ENCODE data around the gene PYDC1.
"Not testable (repeated sequence)": the region's sequence is repeated elsewhere in the genome, so short reads cannot be mapped to it uniquely, and the experiment has no call there.

Gene PYDC1

GRCh38 chr16:31221357-31222160 lies 4.6 kb upstream of the PYDC1 start:
- DNase-seq: no peak

- DNase-seq: no peak
Measured at GRCh38 chr16:31219154-31219741, 2.3 kb upstream of the PYDC1 start.

GRCh38 chr16:31217136-31217530 lies 198 bp upstream of the PYDC1 start:
- DNase-seq: no peak

- DNase-seq: no peak
Measured at GRCh38 chr16:31215287-31216162, 1.4 kb downstream of the PYDC1 start.

GRCh38 chr16:31214708-31215286 lies 2.1 kb downstream of the PYDC1 start:
- no peak for DNase-seq

- no peak for DNase-seq
Measured at GRCh38 chr16:31213877-31214707, 2.8 kb downstream of the PYDC1 start, which contains the start of gene TRIM72. TRIM72 (plus strand) TSS chr16:31214119; CDS start chr16:31214739, 620 bp downstream.

- DNase-seq: no peak
Measured at GRCh38 chr16:31213342-31213741, 3.6 kb downstream of the PYDC1 start.

- DNase-seq: no peak
Measured at GRCh38 chr16:31206776-31207175, 10.2 kb downstream of the PYDC1 start.

- no peak for DNase-seq
Measured at GRCh38 chr16:31204871-31205666, 11.9 kb downstream of the PYDC1 start.

- no peak for DNase-seq
Measured at GRCh38 chr16:31202414-31203375, 14.2 kb downstream of the PYDC1 start, which contains the start of gene PYCARD. PYCARD (minus strand) TSS chr16:31202760; CDS start chr16:31202690, 70 bp downstream.

GRCh38 chr16:31201582-31202413 lies 15.1 kb downstream of the PYDC1 start:
- no peak for DNase-seq

GRCh38 chr16:31200821-31201568 lies 15.9 kb downstream of the PYDC1 start:
- DNase-seq: no peak

GRCh38 chr16:31200111-31200510 lies 16.8 kb downstream of the PYDC1 start:
- DNase-seq: not testable (repeated sequence)

GRCh38 chr16:31199430-31200041 lies 17.4 kb downstream of the PYDC1 start:
- DNase-seq: no peak

- no peak for DNase-seq
Measured at GRCh38 chr16:31198207-31198882, 18.6 kb downstream of the PYDC1 start.

- no peak for DNase-seq
Measured at GRCh38 chr16:31196324-31197088, 20.4 kb downstream of the PYDC1 start.
